Stimulated activated CD8-positive, alpha-beta memory T cell treated with anti-CD3 and anti-CD28 coated beads, Interleukin-4, amount 100 ng/mL, for 48 hours (primary cell): ENCODE data around the gene PPP1R16B.
A peak's percentile ranks its signal among the peaks of the same experiment; 100 is the strongest.

Experiments
- DNase-seq: peaks from one replicate; pipeline ENCODE4 v3.0.0-alpha.2; 2020

PPP1R16B gene

DNA sequence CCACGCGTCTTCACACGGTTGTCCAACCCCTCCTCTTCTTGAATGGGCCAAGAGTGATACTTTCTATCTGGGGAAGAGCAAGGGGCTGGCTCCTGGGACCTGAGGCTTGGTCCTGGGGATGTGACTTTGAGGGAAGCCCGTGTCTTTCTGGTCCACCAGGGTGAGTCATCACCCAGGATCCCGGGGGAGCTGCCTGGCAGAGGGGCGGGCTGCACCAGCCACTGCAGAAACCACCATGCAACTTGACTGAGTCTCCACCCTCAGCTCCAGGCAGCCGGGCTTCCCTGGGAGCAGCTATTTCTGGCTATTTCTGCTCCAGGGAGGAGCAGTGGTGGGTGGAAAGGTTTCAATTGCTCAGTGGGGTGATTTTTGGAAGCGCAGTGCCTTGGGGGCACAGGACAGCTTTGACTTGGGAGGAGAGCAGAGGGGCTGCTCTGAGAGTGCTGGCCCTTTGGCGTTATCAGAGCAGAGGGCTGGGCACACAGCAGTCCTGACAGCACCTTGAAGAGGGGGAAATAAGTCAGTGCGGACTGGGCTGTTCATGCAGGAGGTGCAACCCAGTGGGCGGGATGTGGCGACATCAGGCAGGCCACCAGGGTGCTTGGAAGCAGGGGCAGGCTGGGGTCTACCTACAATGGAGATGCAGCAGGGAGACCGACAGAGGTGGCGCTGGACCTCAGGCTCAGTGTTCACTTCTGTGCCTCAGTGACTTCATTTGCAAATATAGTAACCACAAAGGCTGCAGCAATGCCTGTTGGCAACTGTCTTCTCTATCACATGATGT, 75.6 kb downstream of the PPP1R16B start:
- DNase-seq: no peak

DNA sequence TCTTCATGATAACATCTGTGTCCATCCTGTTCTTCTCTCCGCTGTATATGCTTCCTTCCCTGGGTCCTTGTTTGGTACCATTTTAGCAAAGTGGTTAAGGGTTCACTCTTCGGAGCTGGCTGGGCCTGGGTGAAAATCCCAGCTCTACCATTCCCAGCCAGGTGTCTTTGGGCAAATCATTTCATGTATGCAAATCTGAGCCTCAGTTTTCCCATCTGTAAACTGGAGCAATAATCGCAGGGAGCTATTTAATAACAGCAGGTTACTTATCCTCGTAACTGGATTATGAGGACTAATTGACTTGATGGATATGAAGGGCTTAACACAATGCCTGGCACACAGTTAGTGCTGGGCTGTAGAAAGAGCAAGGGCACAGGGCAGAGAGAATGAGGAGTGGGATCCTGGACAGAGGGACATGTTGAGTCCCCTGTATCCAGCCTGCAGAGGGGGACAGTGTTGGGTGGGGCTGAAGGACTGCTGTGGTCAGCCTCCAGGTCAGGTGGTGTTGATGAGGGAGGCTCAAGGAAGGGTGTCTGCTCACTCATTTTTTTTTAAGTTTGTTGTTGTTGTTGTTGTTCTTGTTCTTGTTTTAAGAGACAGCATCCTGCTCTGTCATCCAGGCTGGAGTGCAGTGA, 76.4 kb downstream of the PPP1R16B start:
- no peak for DNase-seq

DNA sequence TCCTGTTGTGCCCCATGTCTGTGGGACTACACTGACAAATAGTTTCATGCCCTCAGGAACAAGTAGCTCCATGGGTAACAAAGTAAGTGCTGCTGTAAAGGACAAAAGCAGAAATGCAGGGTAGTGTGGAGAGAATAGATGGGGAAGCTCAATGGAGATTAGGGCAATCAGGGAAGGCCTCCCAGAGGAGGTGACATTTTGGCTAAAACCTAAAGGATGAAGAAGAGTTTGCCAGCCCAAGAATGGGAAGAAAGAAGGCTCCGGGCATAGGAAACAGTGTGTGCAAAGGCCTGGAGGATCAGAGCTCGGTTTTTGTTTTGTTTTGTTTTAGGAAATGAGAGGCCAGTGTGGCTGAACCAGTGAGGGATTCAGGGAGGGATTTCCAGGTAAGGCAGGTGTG, 77.1 kb downstream of the PPP1R16B start:
- DNase-seq: no peak

DNA sequence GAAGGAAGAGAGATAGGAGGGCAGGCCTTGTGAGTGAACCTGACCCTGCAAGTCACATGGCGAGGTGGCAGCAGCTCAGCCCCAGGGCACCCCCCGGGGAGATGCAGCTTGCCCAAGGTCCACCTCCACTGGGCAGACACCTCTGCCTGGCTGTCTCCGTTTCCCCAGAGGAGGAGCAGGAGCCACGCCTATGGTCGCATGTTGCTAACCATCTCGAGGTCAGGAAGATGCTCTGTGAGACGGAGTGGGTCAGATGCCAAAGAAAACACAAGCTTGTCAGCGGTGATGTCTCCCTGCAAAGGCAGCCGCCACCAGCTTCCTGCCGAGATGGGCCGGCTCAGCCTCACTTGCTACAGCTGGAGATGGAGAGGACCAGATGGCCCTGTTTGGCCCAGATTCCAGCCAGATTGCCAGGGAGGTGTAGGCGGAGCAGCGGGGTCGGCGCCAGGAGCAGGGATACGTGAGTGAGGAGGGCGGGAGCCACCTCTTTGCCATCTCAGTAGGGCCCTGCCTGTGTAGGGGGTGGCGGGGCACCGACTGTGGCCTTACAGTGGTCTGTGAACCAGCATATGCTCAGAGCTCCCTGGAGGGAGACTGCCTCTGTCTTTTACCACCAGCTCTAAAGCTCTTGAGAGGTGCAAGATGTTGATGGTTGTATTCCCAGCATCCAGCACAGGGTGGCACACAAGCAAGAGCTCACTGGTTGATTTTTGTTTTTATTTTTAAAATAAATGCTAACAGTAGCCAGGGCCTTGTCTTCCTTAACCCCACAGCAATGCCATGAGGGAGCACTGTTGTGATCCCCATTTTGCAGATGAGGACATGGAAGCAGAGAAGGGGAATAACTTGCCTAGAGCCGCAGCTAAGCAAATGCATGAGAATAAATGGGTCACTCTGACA, 77.8 kb downstream of the PPP1R16B start:
- DNase-seq: no peak

DNA sequence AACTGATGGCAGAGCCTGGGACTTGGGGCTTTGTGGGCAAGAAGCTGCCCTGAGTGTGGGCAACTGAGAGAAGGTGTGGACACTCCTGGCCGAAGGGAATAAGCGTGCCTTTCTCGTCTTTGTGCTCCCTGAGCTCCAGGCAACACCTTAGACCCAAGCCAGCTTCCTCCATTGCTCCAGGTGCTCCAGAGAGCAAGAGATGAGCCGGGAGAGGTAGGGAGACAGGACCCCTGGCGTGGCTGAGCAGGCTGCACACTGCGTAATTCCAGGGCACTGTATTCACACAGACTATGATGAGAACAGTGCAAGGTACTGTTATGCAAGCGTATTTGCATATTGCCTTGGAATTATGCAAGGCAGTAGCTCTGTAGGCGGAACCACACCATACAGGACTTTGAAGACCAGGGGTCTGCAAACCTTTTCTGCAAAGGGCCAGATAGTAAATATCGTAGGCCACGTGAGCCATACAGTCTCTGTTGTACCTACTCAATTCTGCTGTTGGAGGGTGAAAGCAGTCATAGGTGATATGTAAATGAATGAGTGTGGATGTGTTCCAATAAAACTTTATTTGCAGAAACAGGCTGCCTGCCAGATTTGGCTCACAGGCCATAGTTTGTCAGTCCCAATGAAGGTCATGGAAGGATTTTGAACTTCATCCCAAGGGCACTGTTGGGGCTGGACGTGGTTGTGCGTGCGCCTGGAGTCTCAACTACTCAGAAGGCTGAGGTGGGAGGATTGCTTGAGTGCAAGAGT, 78.7 kb downstream of the PPP1R16B start:
- no peak for DNase-seq

DNA sequence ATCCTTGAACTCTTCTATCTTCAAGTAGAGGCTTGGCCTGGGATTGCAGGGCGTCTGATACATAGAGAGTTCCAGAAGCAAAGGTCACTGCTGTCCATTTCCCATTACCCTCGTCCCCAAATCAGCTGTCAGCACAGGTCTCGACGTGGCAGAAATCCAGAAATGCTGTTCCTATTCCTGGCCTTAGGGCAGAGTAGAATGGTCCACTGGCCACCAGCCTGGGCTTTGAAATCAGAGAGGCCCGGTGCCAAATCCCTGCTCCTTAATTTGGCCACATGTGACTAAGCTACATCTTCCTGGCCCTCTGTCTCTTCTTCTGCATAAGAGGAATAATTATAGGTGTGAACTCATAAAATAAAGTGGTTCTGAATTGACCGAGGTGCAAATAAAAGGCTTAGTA, 79.9 kb downstream of the PPP1R16B start:
- no peak for DNase-seq

DNA sequence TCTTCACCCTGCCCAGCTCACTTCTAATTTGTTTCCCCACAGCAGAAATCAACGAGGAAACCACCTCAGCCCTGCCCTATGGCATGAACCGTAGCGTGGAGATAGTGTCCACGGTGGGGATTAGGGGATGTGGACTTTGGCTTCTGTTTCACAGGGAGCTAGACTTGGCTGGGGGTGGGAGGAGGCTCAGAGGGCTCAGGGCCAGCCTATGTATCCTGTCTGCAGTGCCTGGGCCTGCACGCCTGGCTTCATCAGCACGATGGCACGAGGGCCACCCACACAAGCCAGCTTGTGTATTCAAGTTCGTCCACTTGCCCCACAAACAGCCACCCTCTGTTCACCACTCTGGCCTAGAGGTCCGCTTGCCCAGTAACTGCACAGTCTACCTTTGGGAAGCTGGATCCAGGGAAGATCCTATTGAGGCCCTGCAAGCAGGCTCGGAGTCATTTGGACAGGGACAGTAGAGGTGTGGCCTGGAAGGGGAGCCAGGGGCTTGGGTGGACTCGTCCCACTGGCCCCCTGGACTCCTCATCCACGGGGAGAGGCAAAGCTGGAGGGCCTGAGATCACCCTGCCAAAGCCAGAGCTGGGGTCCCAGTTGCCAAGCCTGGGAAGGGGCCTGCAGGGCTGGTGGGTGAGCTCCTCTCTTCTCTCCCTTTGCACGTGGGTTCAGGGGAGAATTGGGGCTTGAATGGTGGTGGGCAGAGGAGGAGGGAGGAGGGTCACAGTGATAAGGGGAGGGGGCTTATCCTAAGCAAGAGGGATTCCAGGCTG, 82.7 kb downstream of the PPP1R16B start:
- no peak for DNase-seq

DNA sequence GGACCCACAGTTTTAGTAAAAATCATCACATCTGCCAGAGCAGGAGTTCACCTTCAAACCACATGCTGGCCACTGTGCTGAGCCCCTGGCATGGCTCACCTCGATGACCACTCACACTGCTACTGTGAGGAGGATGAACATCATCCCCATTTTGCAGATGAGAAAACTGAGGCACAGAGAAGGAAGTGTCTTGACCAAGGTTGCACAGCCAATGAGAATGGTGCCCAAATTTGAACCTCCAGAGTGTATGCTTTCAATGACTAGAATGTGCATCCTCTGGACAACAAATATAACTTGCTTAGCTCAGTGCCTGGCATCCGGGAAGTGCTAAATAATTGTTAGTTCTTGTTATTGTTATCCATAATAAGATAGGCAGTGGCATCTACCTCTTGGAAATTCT, 83.6 kb downstream of the PPP1R16B start:
- no peak for DNase-seq

DNA sequence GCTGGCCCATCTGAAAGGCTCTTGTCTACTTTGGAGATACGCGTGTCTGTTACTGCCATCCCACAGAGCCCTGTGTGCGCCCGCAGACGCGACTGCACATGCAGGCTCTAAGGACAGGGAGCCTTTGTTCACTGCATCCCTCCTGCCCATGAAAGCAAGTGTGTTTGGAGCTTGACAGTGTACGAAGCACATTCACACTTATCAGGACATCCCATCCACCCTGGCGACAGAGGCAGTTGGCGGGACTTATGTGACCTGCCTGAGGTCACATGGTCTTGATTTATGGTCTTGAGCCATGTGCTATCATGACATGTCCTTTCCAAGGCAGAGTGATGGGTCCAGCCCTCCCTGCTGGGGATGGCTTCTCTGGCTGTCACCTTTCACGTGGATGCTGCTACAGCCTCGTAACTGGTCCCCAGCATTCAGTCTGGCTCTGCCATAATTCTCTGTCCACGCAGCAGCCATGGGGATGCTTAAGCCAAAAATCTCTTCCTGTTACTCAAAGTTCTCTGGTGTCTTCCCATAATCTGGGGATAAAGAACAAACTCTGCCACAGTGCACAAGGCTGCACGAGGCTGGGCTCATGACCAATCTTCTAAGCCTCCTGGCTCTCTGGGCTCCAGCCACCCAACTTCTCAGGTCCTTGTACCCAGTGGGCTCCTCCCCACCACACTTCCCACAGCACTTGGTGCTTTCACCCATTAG, 84.4 kb downstream of the PPP1R16B start:
- DNase-seq: no peak

DNA sequence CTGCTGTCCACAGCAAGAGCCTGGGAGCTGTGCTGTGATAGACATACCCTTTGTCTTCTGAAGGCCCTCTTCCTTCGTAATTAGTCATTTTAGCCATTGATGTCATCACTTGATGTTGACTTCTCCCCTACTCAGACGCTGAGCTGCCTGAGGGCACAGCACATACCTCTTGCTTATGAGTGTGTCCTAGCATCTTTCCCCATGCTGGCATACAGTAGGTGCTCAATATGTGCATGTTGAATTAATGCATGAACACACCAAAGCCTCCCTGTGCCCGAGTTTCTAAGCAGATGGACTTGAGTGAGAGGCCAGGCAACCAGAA, 85.0 kb downstream of the PPP1R16B start:
- DNase-seq: no peak

DNA sequence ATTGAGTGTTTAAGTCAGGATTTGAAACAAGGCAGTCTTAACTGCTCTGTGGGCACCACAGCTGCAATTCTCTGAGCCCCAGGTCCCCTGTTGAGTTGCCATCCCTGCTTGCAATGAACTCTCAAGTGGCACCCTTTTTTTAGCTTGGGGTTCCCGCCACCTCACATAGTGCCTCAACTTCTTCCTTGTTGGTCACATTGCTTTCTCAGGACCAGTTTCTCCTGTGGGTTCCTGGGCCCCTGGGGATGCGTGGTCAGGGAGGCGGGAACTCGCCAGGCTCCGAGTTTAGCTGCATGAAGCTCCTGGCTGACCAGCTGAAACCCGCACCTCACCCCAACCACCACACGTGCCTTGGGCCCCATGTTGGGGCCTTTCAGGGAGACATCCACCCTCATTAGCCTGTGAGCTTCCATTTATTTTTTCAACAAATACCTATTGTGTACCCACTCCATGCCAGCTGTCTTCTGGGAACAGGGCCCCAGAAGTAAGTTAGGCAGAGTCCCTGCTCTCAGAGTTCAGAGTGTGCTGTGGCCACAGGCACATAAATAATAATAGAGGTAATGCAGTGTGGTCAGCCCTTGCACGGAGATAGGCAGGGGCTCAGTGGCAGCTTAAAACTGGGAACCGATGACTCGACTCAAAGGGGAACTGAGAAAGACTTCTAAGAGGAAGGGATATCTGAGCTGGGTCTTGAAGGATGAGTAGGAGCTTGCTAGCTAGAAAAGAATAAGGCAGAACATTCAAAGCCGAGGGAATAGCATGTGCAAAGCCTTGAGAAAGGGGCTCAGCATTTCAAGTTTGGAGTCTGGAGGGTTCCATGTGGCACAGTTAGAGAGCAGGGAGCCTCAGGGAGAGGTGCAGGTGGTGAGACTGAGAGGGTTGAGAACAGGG, 86.8 kb downstream of the PPP1R16B start:
- no peak for DNase-seq

DNA sequence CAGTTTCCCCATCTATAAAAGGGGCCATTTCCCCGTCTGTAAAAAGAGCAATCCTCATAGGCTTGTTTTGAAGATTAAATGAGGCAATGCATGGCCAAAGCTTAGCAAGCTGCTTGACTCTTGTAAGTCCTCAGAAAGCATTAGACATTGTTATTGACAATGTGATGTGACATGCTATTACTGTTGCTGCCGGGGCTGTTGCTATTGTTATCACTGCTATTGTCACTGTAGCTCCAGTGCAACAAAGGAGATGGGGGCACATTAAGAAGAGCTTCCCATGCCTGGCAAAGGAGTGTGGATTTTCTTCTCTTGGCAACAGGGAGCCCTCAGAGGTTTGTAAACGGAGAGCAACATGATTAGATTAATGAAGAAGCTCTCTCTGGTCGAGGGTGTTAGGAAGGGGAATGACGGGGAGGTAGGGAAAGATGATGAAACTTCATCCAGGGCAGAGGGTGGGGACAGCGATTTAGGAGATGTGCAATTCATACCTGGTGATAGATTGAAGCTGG, 87.6 kb downstream of the PPP1R16B start:
- no peak for DNase-seq

DNA sequence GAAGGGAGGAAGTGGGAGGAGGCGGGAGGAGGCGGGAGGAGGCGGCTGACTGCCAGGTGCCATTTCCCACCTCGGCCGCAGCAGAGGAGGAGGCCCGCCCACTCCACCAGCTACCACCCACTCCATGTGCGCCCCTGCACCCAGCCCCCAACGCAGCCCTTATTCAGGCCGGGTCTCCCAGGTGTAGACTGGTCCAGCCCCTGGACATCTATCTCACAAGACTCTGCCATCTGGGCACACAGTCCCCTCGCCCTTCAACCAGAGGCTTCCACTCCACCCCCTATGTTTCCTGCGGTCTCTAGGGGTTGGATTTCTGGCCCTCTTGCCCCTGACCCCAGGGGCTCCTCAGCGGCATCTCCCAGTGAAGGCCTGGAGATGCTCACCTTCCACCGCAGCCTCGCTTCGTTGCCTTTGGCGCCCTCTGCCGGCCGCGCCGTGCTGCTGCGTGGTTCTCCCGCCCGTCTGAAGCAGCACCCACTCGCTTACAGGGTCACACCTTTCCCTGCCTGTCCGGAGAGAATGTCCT, 88.1 kb downstream of the PPP1R16B start:
- DNase-seq: peak; percentile 90

DNA sequence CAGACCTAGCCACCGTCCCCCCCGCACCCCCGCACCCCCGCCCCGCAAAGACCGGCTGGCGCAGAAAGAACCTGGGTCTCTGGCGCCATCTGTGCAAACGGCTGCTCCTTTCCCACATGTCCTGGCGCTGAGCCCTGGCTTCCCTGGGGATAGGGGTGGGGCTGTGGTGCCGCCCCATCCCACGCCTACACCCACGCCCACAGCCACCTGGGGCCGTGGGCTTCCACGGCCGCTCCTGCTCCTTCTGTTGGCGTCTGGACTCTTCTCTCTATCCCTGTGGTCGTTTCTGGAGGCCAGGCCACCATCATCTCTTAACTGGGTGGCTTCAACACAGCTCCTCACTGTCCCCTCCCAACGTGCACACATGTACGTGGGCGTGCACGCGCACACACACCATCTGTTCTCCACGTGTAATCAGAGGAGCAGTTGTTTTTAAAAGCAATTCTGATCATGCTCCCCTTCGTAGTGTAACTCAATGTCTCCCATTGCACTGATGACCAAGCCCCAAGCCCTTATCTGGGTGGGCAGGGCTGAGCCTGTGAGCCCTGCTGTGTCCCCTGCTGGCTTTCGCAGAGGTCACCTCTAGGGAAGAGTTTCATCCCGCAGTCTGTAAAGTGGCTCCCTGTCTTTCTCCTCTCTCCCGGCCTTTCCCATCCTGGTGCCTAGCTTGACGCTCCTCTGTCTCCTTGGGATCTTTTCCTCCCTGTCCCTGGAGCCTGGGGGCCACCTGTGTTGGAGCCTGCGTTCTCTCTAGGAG, 88.8 kb downstream of the PPP1R16B start:
- no peak for DNase-seq

DNA sequence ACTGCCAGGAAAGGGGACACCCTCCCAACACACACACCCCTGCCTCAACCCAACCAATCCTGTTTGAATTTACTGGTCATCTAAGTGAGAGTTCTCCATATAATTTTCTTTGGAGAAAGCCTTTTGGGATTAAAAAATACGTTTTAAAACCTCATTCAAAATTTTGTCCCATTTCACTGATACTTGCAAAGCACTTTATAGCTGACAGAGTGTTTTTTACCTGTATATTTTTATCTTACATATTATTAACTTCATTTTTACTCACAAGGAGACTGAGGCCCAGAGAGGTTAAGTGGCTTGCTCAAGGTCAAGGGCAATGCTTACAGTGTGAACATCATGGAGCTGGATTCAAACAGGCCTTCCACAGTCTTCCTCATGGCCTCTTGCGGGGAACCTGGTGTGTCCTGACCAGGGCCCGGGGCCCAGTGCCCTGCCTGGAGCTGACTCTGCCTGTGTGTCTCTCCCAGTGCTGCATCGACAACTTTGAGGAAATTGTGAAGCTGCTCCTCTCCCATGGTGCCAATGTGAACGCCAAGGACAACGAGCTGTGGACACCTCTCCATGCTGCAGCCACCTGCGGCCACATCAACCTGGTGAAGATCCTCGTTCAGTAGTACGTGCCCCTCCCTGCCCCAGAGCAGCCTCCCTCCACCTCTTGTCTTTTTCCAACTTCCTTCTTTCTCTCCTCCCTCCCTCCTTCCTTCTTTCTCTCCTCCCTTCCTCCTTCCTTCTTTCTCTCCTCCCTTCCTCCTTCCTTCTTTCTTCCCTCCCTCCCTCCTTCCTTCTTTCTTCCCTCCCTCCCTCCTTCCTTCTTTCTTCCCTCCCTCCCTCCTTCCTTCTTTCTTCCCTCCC, 89.8 kb downstream of the PPP1R16B start:
- no peak for DNase-seq

DNA sequence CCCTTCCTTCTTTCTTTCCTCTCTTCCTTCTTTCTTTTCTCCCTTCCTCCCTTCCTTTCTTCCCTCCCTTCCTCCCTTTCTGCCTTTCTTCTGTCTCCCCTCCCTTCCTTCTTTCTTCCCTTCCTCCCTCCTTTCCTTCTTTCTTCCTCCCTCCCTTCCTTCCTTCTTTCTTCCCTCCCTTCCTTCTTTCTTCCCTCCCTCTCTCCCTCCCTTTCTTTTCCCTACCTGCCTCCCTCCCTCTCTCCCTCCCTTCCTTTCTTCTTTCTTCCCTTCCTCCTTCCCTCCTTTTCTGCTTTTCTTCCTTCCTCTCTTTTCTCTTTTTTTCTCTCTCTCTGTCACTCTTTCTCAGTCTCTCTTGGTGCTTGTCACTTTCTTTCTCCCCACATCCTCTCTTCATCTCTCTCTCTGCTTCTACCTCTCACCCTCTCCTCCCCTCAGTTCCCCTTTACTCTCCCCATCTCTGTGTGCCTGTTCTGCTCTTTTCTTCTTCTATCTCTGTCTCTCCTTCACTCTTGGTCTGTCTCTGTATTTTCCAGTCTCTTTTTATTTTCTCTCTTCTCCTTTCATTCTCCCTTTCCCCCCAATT, 90.6 kb downstream of the PPP1R16B start:
- no peak for DNase-seq

DNA sequence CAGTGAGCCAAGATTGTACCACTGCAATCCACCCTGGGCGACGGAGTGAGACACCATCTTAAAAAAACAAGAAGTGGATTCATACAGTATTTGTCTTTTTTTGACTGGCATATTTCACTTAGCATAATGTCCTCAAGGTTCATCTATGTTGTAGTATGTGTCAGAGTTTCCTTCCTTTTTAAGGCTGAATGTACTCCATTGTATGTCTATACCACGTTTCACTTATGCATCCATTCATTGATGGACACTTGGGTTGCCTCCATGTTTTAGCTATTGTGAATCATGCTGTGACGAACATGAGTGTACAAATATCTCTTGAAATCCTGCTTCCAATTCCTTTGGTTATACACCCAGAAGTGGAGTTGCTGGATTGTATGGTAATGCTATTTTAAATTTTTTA, 91.8 kb downstream of the PPP1R16B start:
- DNase-seq: no peak

DNA sequence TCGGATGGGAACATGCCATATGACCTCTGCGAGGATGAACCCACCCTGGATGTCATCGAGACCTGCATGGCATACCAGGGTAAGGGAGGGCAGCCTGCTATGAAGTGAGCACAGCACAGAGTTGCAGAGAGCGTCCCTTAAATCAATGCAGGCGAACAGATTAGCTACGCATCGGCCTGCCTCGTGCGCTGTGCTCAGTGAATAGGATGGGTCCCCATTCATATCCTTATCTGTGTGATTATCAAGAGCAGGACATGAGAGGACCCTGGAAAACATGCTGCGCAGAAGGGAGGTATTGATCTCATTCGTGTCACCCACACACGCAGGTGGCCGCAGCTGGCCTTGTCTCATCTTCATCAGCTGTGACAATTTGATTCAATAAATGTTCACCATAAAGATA, 95.1 kb downstream of the PPP1R16B start:
- DNase-seq: no peak
